Activated CD8-positive, alpha-beta memory T cell treated with anti-CD3 and anti-CD28 coated beads for 24 hours (primary cell): ENCODE results near the gene RSPO3.
"Not testable (repeated sequence)": the region's sequence is repeated elsewhere in the genome, so short reads cannot be mapped to it uniquely, and the experiment has no call there.

ENCODE experiments used
- DNase-seq: peaks from one replicate; pipeline ENCODE4 v3.0.0-alpha.2; 2020

Gene RSPO3, protein sequence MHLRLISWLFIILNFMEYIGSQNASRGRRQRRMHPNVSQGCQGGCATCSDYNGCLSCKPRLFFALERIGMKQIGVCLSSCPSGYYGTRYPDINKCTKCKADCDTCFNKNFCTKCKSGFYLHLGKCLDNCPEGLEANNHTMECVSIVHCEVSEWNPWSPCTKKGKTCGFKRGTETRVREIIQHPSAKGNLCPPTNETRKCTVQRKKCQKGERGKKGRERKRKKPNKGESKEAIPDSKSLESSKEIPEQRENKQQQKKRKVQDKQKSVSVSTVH

DNA sequence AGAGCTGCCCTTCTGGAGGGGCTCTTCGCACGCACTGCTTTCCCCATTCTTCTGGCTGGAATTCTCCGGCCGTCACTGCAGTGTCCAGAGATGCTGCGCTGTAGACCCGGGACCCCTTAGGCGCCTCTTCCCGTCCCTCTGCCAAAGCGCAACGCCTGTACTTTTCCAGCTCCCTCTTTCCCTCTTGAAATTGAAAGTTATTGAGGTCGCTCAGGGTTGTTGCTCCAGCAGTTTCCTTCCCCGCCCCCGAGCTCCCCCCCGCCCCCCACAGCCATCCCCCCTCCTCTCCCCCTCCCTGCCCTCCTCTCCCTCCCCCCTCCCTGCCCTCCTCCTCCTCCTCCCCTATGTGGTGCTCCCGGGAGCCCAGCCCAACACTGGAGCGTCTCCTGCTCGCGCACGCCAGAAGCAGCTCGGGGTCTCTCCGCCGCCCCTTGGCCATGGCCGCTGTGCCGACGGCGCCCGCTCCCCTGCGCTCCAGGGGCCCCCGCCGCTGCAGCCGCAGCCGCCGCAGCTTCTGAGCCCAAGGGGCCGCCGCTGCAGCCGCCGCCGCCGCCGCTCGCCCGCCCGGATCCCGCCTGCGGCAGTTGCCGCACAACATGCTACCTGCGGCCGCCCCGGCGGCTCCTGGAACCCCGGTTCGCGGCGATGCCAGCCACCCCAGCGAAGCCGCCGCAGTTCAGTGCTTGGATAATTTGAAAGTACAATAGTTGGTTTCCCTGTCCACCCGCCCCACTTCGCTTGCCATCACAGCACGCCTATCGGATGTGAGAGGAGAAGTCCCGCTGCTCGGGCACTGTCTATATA lies at the start of gene RSPO3:
Gene RSPO3, plus strand, starts transcription at position 374 of the 804 bp plus-strand sequence. CDS start 522 bp downstream, outside the sequence.
- peak; percentile 58 for DNase-seq

GRCh38 chr6:127069659-127070279 lies 48.7 kb upstream of the RSPO3 start:
- DNase-seq = no peak

GRCh38 chr6:127073222-127073621 lies 45.2 kb upstream of the RSPO3 start:
- DNase-seq = no peak

GRCh38 chr6:127076466-127076865 lies 42.0 kb upstream of the RSPO3 start:
- no peak for DNase-seq

- DNase-seq = no peak
Observed at GRCh38 chr6:127077886-127078285, 40.6 kb upstream of the RSPO3 start.

DNA sequence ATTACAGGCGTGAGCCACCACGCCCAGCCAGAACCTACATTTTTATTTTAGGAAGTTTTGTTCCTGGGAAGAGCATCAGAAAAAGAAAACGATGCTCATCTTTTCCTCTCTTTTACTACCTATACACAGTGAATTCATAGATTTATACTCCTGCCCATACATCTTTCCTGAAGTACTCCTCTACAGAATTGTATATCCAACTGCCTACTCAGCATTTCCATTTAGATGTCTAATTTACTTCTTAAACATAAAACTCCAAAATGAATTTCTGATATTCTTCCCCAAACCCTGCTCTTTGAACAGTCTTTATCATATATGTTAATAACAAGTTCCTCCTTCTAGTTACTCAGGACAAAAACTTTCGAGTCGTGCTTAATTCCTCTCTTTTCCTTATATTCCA lies 39.8 kb upstream of the RSPO3 start:
- no peak for DNase-seq

GRCh38 chr6:127079681-127080080 lies 38.8 kb upstream of the RSPO3 start:
- DNase-seq = no peak

GRCh38 chr6:127080081-127080480 lies 38.4 kb upstream of the RSPO3 start:
- DNase-seq = no peak

GRCh38 chr6:127083231-127083962 lies 35.1 kb upstream of the RSPO3 start:
- no peak for DNase-seq

DNA sequence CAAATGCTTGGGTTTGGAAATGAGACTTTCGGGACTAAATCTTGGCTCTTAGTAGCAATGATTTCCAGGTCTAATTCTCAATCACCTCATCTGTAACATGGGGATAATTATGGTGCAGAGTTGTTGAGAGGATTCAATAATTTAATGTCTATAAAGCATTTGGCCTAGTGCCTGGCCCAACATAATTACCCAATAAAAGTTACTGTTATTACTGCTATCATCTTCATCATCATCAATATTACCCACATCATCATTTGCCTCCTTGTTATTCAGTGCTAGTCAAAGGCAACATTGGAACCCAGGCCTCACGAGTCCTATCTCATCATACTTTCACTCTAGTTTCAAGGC lies 34.5 kb upstream of the RSPO3 start:
- no peak for DNase-seq

- no peak for DNase-seq
Observed at GRCh38 chr6:127085181-127085580, 33.3 kb upstream of the RSPO3 start.

DNA sequence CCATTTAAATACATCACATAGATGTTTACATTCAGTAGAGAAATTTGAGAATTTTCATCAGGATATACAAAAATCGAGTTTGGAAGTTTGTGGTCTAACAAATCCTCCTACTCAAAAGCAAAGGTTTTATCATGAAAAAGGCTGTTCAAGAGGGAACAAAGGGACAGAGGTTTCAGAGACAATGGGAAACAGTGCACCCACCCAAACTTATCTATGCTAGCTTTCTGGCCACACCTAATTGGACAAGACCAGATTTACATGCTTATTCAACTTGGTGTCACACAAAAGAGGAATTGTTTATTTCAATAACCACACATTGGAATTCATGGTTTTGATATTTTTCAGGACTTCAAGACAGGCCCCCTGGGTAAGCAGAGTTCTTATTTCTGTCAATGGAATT lies 28.4 kb upstream of the RSPO3 start:
- DNase-seq = no peak

DNA sequence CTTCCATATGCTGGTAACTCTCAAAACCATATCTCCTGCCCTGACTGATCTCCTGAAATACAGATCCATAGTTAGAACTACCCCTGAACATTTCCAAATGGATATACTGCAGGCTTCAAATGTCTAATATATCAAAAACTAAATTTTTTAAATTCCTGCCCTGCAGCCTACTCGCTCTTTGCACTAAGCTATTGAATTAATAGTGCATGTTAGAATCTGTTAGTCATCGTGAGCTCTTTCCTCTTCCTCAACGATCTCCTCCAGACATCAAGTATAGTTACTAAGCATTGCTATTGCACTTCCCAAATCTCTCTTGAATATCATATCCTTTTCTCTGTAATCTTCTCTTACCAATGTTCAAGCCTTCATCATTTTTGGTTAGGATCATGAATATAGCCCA lies 26.0 kb upstream of the RSPO3 start:
- no peak for DNase-seq

GRCh38 chr6:127094791-127095190 lies 23.7 kb upstream of the RSPO3 start:
- DNase-seq = no peak

DNA sequence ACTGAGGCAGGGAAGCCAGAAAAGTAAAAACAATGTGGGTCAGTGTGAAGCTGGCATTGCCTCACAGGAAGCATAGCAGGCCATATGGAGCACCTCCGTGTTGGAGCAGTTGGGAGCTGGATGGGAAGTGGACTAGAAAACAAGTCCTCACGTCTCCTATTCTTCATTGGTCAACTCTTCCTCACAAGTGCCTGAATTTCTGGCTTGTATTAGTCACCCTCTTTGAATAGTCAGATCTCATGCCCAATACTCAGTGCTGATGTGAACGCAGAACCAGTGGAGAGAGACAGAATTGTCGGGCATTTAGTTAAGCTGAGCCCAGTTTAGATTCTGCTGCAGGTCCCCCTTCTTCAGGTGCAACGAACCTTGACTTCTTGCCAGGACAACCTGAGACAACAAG lies 22.3 kb upstream of the RSPO3 start:
- no peak for DNase-seq

DNA sequence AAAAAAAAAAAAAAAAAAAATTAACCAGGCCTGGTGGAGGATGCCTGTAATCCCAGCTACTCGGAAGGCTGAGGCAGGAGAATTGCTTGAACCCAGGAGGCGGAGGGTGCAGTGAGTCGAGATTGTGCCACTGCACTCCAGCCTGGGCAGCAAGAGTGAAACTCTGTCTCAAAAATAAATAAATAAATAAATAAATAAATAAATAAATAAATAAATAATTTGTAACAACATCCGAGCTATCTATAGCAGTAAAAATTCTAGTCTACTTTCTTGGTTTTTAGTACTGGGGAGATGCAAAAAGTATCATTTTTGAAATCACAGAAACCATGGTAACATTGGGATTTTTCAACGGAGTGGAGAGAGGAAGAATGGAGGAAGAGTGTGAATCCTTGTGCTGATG lies 21.0 kb upstream of the RSPO3 start:
- not testable (repeated sequence) for DNase-seq

- no peak for DNase-seq
Observed at GRCh38 chr6:127100510-127101140, 17.8 kb upstream of the RSPO3 start.

DNA sequence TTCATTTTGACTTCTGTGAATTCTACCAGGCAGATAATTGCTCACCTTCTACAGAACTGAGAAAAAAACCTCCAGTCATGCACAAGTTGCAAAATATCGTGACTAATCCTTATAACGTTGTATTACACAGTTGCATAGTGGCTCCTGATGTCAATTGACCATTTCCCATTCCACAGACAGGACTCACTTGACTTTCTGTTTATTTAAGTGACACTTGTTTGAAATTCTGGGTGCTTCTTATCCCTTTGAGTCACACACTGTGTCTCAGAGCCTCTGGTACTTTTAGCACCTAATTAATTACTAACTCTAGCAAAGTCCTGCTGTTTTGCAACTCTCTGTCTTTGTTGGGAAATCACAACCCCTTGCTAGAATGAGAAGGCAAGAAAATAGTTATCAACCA lies 16.2 kb upstream of the RSPO3 start:
- DNase-seq = no peak

DNA sequence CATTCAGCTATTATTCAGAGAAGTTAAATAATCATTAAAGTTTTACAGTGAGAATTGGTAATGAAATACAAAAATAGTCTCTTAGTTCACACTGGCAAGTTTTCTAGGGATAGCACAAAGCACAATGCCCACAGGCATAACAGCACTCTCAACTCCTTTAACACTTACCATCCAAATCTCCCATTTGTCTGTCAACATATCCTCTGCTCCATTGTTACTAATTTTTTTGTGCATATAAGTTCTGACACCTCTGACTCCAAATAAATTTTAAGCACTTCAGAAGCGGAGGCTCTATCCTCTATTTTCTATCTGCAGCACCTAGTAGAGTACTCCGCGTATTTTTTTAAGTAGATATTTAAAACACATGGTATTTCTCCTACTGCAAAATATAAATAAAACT lies 15.6 kb upstream of the RSPO3 start:
- DNase-seq = no peak

- no peak for DNase-seq
Observed at GRCh38 chr6:127103482-127103881, 15.0 kb upstream of the RSPO3 start.

- DNase-seq = no peak
Observed at GRCh38 chr6:127107916-127108315, 10.6 kb upstream of the RSPO3 start.

DNA sequence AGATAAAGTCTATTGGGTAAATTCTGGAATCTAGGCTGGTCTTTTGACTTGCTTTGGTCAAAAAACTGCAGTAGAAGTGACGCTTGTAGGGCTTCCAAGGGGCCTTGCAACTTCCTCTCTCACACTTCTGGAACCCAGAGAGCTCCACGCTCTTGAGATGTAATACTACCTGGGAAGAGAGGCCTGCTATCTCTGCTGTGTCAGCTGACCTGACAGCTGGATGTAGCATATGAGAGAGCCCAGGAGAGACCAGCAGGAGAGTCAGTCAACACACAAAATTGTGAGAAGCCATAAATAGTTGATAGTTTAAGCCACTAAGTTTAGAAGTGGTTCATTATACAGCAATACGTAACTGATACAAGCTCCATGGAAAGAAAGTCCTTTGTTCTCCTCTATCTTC lies 7.8 kb upstream of the RSPO3 start:
- DNase-seq = no peak

- DNase-seq = no peak
Observed at GRCh38 chr6:127111526-127111925, 6.9 kb upstream of the RSPO3 start.
